ENCODE results near the gene HELB.
A peak's percentile ranks its signal among the peaks of the same experiment; 100 is the strongest.
"Not testable (repeated sequence)": the region's sequence is repeated elsewhere in the genome, so short reads cannot be mapped to it uniquely, and the experiment has no call there.

Gene HELB
- 52.3 to 97.3 (median 64.8) reads per million in 4 experiments for total RNA-seq

DNA sequence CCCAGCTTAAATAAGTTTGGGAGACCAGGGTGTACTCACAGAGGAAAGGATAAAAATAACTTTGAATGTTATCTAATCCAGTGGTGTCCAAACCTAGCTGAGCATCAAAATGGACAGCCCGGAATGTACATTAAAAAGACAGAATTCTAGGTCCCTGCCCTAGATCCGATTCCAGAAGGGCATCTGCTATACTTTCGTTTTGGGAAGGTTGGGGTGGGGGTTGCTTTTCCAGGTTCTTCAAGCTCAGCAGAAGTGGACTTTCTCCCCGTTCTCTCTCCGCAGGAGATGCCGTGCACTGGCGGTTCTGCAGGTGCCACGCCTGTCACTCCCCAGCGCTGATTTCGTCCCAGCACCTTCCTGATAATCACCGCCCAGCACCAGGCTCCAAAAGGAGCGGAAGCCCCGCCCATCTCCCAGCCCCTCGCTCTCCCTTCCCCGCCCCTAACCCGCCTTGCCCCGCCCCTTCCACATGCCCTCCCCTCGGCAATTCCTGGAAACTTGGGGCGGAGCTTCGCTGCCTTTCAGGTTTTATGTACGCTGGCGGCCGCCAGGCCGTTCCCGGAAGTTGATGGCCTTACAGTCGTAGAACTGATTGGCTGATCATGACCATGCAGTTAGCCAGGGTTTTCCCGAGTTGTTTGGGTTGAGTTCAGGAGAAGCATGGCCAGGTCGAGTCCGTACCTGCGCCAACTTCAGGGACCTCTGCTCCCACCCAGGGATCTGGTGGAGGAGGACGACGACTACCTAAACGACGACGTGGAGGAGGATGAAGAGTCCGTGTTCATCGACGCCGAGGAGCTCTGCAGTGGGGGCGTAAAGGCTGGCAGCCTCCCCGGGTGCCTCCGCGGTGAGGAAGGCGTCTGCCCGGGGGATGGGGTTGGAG is at the start of gene HELB:
Gene HELB, plus strand, starts transcription at position 550 of the 883 bp plus-strand sequence. Its CDS starts 111 bp downstream, at position 661.
- peak; percentile 95 for DNase-seq

DNA sequence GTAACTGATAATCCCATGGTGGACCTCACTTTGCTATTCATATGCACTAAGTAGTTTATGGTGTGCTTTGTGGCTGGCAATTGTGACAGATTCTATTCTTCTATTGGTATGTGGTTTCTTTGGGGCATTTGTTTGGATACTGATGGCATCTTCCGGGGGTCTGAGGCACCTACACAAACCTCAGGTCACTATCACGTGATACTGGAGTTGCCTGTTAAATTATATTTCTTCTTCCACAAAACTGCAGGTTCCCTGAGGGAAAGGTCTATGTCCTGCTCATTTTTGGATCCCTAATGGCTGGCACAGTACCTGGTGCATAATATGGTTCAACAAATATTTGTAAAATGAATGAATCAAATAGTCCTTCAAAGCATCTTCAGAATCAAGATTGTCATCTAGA is 49.5 kb upstream of the HELB start:
- DNase-seq: no peak

DNA sequence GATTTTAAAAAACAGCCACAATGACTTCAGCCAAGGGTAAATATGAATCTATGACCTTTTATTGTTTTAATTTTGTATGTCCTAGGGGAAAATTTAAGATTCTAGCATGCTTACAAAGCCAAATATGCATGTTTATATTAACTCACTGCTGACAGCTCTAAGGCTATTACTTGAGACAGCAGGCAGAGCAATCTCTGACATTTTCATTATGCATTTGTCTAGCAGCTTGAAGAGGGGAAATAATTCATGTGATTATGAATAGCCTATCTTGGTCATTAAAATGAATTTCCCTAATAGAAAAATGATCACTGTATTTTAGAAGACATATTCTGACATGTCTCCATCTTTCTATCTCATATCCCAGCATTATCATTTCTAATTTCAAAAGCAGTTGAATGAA is 46.6 kb upstream of the HELB start:
- no peak for DNase-seq

DNA sequence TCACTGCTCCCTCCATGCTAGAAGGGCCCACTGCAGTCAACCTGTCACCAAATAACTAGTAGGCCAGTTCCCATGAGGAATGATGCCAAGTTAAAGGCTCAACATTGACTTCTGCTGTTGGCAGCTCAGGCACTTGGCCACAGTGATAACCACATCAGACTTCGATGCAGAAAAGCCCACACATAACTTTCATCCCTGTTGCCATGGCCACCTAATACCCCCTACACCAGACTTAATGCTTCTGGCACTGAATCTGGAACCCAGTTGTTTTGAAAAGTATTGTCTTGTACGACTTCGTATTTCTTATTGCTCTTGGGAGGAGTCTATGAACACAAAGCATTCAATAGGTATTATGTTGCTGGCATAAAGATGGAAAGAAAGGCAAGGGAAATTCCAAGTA is 44.3 kb upstream of the HELB start:
- no peak for DNase-seq

DNA sequence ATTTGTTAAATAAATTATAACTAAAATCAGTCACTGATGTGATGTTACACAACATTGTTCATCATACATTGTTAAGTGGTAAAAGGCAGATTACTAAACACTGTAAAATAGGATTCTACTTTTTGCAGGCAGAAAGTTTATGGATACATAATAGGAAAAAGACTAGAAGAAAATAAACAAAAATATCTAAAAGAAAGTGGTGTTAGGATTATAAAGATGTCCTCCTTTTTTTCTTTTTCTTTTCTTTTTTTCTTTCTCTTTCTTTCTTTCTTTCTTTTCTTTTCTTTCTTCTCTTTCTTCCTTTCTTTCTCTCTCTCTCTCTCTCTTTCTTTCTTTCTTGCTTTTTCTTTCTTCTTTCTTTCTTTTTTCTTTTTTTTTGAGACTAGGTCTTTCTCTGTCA is 39.6 kb upstream of the HELB start:
- DNase-seq: no peak

DNA sequence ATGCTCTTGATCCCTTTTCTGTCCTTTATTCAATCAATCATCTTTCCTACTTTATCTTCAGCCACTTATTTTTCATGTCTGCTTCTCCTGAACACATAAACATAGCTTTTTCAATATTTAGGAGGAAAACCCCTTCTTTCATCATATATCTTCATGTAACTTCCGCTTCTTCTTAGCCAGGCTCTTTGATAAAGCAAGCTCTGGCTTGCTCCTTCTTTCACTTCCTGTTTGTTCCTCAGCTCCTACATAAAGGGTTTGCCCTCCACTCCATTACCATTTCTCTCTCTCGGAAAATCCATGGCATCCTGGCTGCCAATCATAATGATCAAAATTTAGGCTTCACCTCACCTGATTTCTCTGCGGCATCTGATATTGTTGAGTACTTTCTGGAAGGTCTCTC is 33.7 kb upstream of the HELB start:
- no peak for DNase-seq

DNA sequence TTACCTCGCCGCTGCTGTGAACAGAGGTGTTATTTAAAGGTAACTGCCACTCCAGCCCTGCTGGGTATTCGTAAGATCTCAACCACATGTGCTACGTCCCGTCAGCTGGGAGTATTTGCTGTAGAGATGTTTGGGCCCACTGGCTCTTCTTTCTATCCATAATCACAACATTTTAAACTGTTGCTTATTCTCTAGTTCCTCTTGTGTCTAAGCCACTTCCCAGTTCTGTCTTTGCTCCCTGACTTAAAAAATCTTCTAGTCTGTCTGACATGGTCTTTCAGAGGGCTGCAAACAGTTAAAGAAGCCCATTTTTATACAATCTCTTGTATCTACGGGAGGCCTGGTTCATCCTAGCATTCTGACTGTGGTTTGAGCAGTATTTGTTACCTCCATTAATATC is 33.2 kb upstream of the HELB start:
- DNase-seq: no peak

DNA sequence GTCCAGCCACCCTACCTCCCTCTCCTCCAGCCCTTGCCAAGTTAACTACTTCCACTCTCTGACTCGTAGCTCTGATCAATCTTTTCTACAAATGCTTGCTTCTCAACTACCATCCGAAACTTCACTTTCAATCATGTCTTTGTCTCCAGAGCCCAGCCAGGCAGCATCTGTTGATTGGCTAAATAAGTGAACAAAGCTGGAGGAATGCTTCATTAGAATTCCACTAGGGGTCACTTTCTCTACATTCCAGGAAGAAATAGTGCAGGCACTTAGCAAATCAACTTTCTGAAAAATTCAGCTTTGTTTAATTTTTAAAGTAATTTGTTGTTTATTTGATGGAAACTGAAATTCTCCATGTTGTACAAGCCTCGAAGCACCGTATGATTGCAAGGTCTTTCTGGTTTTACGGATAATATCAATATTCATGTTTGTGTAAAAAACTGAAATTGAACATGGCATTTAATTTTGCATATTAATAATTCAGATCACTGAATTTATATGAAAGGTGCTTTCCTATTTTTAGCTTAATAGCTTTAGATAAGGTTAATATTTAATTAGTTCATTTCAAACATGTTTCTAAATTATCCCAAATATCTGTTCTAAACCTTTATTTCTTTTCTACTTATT is 32.4 kb upstream of the HELB start:
- no peak for DNase-seq

DNA sequence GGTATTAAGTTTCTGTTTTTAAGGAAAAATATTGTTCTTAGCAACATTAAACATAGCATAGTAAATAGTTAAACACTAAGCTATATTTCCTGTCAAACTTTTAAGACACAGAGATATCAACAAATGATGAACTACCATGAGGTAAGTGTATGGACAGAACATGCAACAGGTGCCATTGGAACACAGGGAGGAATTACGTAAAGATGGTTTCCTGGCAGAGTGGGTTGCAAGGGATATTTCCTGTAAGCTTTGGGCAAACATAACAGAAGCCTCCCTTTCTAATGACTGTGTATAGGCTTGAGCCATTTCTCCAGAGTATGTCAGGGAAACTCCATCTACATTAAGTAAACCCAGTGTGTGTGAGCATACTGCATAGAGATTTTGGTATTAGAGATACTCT is 31.7 kb upstream of the HELB start:
- no peak for DNase-seq

DNA sequence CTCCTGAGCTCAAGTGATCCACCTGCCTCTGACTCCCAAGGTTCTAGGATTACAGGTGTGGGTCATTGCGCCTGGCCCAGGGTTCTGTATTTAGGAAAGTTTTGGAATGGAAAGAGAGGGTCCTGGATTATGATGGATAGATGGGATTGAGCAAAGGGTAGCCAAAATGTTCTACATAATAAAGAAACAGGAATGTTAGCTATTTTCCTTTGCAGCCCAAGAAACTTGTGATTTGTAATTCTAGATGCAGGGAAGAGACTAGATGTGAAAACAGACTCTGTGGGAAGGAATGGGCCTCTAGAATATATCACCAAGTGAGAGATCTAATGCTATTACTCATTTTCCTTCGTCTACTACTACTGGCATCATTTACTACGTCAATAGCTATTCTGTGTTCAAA is 29.6 kb upstream of the HELB start:
- DNase-seq: no peak

DNA sequence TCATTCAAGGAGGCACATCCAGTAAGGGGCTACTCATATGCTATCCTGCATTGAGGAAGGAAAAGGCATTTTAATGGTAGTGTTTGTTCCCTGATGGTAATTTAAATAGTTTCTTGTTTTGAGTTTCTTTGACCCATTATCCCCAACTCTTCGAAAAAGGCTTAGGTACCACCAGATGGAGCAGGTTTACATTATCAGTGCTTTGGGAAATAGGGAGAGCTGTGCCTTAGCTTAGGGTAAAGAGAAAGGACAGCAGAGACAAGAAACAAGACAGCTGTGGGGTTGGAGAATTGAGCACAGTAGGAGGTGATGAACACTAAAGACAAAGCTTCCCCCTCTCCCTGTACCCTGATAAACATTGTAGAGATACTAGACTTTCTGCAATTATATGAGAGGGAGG is 29.1 kb upstream of the HELB start:
- no peak for DNase-seq

DNA sequence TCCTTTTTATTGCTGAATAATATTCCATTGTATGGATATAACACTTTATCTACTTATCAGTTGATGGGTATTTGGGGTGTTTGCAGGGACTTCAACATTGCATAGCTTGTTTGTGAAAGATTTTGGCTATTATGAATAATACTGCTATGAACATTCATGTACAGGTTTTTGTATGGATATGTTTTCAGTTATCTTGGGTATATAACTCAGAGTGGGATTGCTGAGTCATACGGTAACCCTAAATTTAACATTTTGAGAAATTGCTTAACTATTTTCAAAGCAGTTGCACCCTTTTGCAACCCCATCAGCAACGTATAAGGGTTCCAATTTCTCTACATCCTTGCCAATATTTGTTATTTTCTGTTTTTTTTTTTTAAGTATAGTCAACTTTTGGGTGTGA is 27.3 kb upstream of the HELB start:
- DNase-seq: no peak

DNA sequence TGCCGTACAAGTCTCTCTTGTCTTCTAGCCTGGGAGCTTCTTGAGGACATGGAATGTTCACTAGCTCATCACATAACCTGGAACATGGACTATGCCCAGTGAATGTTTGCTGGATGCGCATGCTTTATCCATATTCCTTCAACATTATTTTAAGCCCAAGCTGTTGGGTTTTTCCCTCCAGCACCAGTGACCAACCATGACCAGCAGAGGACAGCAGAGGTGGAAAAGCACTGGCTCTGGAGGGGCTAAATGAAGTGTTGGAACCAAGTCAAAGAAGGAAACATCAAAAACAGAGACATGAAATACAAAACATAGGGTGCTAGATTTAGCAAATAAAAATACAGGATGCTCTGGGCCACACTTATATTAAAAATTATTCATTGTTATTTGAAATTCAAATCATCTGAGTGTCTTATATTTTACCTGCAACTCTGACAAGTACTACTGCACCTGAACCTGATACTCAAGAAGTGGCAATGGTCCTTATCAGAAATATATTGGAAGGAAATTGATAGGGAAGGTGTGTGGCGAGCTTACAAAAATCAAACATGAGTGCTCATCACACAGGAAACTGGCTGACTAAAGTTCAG is 23.1 kb upstream of the HELB start:
- peak; percentile 5 for DNase-seq

DNA sequence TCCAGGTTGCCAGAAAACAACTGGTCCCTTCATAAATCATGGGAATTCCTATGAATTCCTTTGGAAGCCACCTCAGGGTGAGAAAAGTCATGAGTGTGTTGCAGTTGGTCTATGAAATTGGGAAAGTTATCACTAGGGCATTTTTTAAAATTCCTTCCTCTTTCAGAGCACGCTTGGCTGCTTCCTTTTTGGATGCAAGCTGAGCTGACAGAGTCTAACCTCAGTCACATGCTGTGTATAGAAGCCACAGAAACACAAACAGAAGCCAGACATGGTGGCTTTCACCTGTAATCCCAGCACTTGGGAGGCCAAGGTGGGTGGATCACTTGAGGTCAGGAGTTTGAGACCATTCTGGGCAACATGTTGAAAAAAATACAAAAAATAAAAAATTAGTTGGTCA is 21.7 kb upstream of the HELB start:
- no peak for DNase-seq

DNA sequence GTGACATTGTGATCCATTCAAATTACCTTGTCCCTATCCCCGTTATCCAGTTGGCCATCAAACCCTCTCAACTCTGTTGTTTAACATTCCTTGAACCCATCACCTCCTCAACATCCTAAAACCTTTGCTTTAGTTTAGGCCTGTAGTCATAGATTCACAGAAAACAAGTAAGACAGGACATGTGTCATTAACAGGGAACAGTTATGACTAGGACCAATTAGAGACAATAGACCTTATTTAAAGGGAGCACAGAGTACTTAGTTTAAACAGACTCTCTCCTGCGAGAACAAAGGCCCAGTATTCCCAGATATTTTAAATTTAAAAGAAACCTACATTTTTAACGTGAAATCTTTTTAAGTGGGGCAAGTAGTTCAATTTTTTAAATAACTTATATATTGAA is 20.0 kb upstream of the HELB start:
- DNase-seq: no peak

DNA sequence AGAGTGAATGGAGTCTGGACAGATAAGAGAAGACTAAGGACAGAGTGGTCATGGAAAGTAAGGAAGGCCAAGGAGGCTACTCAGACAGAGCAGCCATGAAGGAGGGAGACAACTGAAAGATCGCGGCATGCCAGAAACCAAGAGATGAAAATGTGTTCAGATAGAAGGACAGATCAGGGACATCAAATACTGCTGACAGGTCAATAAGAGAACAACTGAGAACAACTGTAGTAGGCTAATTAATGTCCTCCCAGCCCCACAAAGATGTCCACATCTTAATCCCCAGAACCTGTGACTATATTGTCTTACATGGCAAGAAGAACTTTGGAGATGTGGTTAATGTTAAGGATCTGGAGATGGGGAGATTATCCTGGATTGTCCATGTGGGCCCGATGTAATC is 15.0 kb upstream of the HELB start:
- no peak for DNase-seq

DNA sequence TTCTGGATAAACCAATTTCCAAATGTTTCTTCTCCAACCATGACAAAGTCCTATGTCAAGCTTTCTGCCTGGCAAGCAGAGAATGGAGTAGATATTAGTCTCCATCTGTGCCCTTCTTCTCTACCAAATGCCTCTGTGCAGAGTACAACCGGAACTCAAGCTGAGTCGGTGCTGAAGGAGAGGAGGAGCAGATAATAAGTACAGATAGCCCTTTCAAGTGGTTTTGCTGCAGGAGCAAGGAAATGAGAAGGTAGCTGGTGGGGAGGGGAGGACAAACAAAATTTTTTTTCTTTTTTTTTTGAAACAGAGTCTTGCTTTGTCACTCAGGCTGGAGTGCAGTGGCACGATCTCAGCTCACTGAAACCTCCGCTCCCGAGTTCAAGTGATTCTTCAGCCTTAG is 14.2 kb upstream of the HELB start:
- DNase-seq: peak; percentile 20

DNA sequence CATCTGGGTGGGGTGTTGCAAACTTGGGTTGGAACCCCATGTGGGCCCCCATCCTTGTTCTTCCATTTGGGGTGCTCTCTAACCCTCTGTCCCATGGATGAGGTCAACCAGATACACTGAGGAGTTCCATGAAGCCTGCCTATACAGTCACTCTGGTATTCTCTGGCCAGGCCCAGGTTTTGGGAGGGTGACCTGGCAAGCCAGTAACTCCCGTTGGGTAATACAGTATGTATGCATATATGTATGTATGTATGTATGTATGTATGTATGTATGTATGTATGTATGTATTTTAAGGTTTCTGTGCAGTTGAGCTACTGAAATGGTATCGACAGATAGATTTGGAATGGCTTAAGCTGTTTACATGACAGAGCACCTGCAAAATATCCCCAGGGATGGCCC is 12.8 kb upstream of the HELB start:
- DNase-seq: no peak

DNA sequence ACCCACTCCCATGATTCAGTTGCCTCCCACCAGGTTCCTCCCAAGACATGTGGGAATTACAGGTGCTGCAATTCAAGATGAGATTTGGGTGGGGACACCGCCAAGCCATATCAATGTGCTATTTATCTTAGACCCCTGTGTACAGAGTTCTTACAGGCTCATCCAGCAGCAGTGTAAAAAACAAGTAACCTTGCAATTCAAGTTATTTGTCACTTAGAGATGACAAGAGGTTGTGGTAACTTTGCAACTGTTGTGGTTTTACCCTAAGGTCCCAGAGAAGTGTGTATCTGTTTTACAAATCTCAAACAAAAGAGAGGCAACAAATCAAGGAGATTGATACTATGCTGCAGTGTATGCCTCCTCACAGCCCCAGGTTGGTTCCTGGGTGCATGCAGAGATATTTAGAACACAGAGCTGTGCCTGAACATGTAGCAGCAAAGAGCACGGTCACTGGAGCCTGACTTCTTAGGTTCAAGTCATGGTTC is 11.5 kb upstream of the HELB start:
- no peak for DNase-seq

DNA sequence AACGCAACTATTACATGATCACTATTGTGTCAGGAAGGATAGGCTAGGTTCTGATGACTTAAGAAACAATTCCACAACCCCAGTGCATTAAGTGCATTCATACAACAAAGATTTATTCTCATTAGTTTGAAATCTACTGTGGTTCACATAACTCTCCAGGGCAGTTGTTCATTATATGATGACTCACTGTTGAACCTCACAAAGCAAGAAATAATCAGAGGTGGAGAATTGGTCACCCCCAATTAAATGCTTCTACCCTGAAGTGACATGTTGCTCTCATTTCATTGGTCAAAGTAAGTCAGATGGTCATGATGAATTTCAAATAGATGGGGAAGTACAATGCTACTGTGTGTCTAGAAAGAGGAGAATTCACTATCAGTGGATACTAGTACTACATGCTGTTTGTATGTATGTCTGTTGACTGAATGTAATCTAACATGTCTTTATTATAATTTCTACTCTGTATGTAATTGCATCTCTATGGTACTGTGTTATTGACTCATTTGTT is 6.1 kb upstream of the HELB start:
- DNase-seq: no peak

DNA sequence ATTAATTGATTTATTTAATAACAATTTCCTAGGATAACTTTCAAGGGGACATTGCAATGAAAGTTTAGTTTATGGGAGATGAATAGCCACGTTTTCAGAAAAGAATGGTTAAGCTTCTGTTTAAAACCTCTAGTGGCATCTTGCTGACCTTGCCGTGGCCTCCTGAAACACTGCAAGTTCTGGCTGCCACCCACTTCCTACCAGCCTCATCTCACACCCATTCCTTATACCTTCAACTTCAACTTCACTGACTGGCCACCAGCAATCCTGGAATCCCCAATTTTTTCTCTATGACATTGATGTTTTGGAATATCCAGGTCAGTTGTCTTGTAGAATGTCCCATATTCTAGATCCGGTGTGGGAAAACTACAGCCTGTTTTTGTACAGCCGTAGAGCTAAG is 5.2 kb upstream of the HELB start:
- no peak for DNase-seq

DNA sequence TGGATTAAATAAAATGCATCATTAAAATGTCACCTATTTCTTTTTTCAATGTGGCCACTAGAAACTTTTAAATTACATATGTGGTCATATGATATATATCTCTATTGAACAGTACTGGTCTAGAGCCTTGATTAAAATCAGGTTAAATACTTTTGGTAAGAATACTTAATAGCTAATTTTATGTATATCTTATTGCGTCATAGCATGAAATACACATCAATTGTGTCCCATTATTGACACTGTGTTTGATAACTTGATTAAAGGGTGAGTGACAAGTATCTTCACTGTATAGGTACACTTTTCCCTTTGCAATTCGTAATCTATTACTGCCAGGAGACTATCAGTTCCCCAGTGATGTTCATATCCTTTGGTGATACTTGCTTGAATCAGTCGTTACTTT is 4.4 kb upstream of the HELB start:
- no peak for DNase-seq

DNA sequence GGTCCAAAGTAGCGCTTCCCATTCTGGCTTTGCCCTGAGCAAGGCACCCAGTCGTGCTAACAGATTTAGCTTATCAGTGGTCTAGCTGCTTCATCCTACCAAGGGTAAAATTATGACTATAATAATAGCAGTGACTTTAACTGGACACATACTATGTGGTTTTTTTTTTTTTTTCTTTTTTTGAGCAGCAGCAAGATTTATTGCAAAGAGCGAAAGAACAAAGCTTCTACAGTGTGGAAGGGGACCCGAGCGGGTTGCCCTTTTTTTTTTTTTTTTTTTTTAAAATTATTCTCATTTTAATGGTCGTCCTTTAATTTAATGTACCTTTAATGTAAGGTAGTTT is 505 bp downstream of the HELB start:
- no peak for DNase-seq

DNA sequence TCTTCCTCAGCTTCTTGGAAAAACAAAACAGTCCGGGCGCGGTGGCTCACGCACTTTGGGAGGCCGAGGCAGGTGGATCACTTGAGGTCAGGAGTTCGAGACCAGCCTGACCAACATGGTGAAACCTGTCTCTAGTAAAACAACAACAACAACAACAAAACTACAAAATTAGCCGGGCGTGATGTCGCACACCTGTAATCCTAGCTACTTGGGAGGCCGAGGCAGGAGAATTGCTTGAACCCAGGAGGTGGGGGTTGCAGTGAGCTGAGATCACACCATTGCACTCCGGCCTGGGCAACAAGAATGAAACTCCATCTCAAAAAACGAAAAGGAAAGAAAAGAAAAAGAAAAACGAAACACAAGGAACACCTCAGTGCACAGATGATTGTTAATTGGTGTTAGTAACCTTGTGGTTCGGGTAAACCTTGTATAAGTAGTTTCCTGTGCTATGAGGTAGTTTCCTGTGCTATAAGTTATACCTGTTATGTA is 1.1 kb downstream of the HELB start:
- not testable (repeated sequence) for DNase-seq

Data from effector CD8-positive, alpha-beta T cell (primary cell).